ENCODE data around the gene TTN. TPM values are rescaled to one million over a fixed set of nuclear protein-coding genes. Genes with fewer than 3 reads are reported as not detected.

TTN gene
- total RNA-seq, 1 experiment from 2014 or later, result 0.24 TPM

GRCh38 chr2:178681081-178681480, 126.1 kb downstream of the TTN start:
- DNase-seq, result no peak
- TF ChIP-seq CTCF (IDR thresholded peaks at IDR 0.05; ENCODE audit: unreplicated experiment), result no peak
- no TSS peak for BruUV-seq (replicated peaks)
- intact Hi-C loops (cut with micrococcal nuclease; ENCODE audit: unreplicated experiment), result no loop called here
- Mint-ChIP-seq H3K4me3 (ENCODE audit: low read depth, unreplicated experiment) (no peak overlapping the region), H3K36me3 (ENCODE audit: insufficient read depth, unreplicated experiment) (no peaks in the 10 kb centered on the region), H3K27ac (ENCODE audit: unreplicated experiment) (no peak overlapping the region), H3K9me3 (ENCODE audit: low read depth, unreplicated experiment) (no peaks in the 10 kb centered on the region), H3K27me3 (ENCODE audit: unreplicated experiment) (no peaks in the 10 kb centered on the region), H3K4me1 (ENCODE audit: low read depth, unreplicated experiment) (peaks cover 10% of the 10 kb centered on the region)
- CTCF ChIA-PET, result interaction anchor here (0.6 kb wide), 1 partner anchor 693 kb away, joined by 4 read pairs; no protein-coding TSS in a partner anchor

GRCh38 chr2:178679891-178680290, 127.3 kb downstream of the TTN start:
- no peaks in the 10 kb centered on the region for H3K9me3 Mint-ChIP-seq (ENCODE audit: low read depth, unreplicated experiment)
- no peak for DNase-seq
- no peaks in the 10 kb centered on the region for H3K36me3 Mint-ChIP-seq (ENCODE audit: insufficient read depth, unreplicated experiment)
- no TSS peak for BruUV-seq (replicated peaks)
- intact Hi-C loops (cut with micrococcal nuclease; ENCODE audit: unreplicated experiment), result no loop called here
- no peaks in the 10 kb centered on the region for H3K27me3 Mint-ChIP-seq (ENCODE audit: unreplicated experiment)
- H3K4me3 Mint-ChIP-seq (ENCODE audit: low read depth, unreplicated experiment), result no peak overlapping the region
- H3K4me1 Mint-ChIP-seq (ENCODE audit: low read depth, unreplicated experiment), result peaks cover 10% of the 10 kb centered on the region
- CTCF ChIA-PET, result no interaction called here
- no peak overlapping the region for H3K27ac Mint-ChIP-seq (ENCODE audit: unreplicated experiment)
- no peak for TF ChIP-seq CTCF (IDR thresholded peaks at IDR 0.05; ENCODE audit: unreplicated experiment)

GRCh38 chr2:178677599-178677998, 129.6 kb downstream of the TTN start:
- BruUV-seq (replicated peaks), result no TSS peak
- Mint-ChIP-seq H3K27me3 (ENCODE audit: unreplicated experiment) (no peaks in the 10 kb centered on the region), H3K4me1 (ENCODE audit: low read depth, unreplicated experiment) (peaks cover 10% of the 10 kb centered on the region), H3K36me3 (ENCODE audit: insufficient read depth, unreplicated experiment) (no peaks in the 10 kb centered on the region), H3K4me3 (ENCODE audit: low read depth, unreplicated experiment) (no peak overlapping the region), H3K9me3 (ENCODE audit: low read depth, unreplicated experiment) (no peaks in the 10 kb centered on the region), H3K27ac (ENCODE audit: unreplicated experiment) (no peak overlapping the region)
- intact Hi-C loops (cut with micrococcal nuclease; ENCODE audit: unreplicated experiment), result no loop called here
- CTCF ChIA-PET, result no interaction called here
- no peak for DNase-seq
- TF ChIP-seq CTCF (IDR thresholded peaks at IDR 0.05; ENCODE audit: unreplicated experiment), result no peak

GRCh38 chr2:178676046-178676445, 131.2 kb downstream of the TTN start:
- H3K27ac Mint-ChIP-seq (ENCODE audit: unreplicated experiment), result no peak overlapping the region
- intact Hi-C loops (cut with micrococcal nuclease; ENCODE audit: unreplicated experiment), result no loop called here
- DNase-seq, result no peak
- no peaks in the 10 kb centered on the region for H3K9me3 Mint-ChIP-seq (ENCODE audit: low read depth, unreplicated experiment)
- H3K27me3 Mint-ChIP-seq (ENCODE audit: unreplicated experiment), result no peaks in the 10 kb centered on the region
- BruUV-seq (replicated peaks), result no TSS peak
- TF ChIP-seq CTCF (IDR thresholded peaks at IDR 0.05; ENCODE audit: unreplicated experiment), result no peak
- CTCF ChIA-PET, result no interaction called here
- no peaks in the 10 kb centered on the region for H3K36me3 Mint-ChIP-seq (ENCODE audit: insufficient read depth, unreplicated experiment)
- H3K4me1 Mint-ChIP-seq (ENCODE audit: low read depth, unreplicated experiment), result peaks cover 10% of the 10 kb centered on the region
- no peak overlapping the region for H3K4me3 Mint-ChIP-seq (ENCODE audit: low read depth, unreplicated experiment)

Data from Calu3 (cell line).